HEK293 (cell line): ENCODE measurements around the gene TP63.

Experiments
- GLI2 ChIP-seq: fragments of 450-650 bp; formaldehyde crosslinking; IDR thresholded peaks from 2 replicates; pipeline ENCODE4; 2017; ENCODE audit warnings: missing biosample characterization, missing genetic modification characterization, low read depth, borderline replicate concordance
- MYNN ChIP-seq: fragments of 450-650 bp; formaldehyde crosslinking; IDR thresholded peaks from 2 replicates; pipeline ENCODE4 v1.5.1; 2016; ENCODE audit warnings: missing biosample characterization, missing genetic modification characterization, borderline replicate concordance
- ZNF138 ChIP-seq: fragments of 450-650 bp; formaldehyde crosslinking; IDR thresholded peaks from 2 replicates; pipeline ENCODE4 v1.5.1; 2016; ENCODE audit warnings: missing biosample characterization, missing genetic modification characterization, borderline replicate concordance
- ZNF174 ChIP-seq: fragments of 450-650 bp; formaldehyde crosslinking; IDR thresholded peaks from 2 replicates; pipeline ENCODE4 v1.5.0; 2017; ENCODE audit warnings: missing biosample characterization, mild to moderate bottlenecking, missing genetic modification characterization
- ZNF274 ChIP-seq, 2 experiments: fragments of 200-500 bp in 1 of 2; fragments of 450-650 bp in 1 of 2; sonication (Bioruptor generic) in 1 of 2; formaldehyde crosslinking in 1 of 2; IDR thresholded peaks; 2 replicates each; pipeline versions ENCODE4 v1.5.1 to v1.6.1; 2014 to 2016; ENCODE audit warnings: borderline replicate concordance in 1 of 2, inconsistent platforms in 1 of 2, low read length in 1 of 2, missing biosample characterization in 1 of 2, missing genetic modification characterization in 1 of 2
- ZNF544 ChIP-seq: fragments of 450-650 bp; formaldehyde crosslinking; IDR thresholded peaks from 2 replicates; pipeline ENCODE4 v1.5.0; 2017; ENCODE audit warnings: missing biosample characterization, missing genetic modification characterization
- TF ChIP-seq, protein P1 (sequence below): fragments of 450-650 bp; formaldehyde crosslinking; IDR thresholded peaks from 2 replicates; pipeline ENCODE4 v1.5.1; 2016; ENCODE audit warnings: missing biosample characterization, missing genetic modification characterization
- TF ChIP-seq, protein P2 (sequence below): fragments of 450-650 bp; formaldehyde crosslinking; IDR thresholded peaks from 2 replicates; pipeline ENCODE4 v1.5.1; 2016; ENCODE audit warnings: missing biosample characterization, missing genetic modification characterization

DNA sequence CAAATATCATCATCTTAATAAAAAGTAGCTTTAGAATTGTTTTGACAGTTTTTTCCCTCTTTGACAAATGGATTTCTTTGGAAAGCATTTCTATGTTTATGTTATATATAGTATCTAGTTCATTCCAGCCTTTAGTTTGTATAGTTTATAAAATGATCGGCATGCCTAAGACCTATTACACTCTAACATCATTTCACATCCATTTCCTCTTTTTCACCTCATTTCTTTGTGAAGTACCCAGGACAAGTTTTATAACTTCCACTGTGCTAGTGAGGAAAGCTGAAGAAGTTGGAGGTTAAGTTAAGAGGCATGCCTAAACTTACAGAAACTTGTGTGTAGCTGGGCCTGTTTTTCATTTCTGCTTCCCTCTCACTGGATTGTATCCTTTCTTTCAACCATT, 178.4 kb downstream of the TP63 start:
- TF ChIP-seq ZNF138 (tag by site-specific recombination) (no peak), MYNN (tag by site-specific recombination) (no peak), ZNF174 (no peak), GLI2 (no peak), ZNF274 (IDR thresholded peaks at IDR 0.05; ENCODE audit: low read length) (no peak), ZNF274 (tag by site-specific recombination; IDR thresholded peaks at IDR 0.05; ENCODE audit: borderline replicate concordance) (no peak), ZNF544 (no peak)
- TF ChIP-seq, protein P1, sequence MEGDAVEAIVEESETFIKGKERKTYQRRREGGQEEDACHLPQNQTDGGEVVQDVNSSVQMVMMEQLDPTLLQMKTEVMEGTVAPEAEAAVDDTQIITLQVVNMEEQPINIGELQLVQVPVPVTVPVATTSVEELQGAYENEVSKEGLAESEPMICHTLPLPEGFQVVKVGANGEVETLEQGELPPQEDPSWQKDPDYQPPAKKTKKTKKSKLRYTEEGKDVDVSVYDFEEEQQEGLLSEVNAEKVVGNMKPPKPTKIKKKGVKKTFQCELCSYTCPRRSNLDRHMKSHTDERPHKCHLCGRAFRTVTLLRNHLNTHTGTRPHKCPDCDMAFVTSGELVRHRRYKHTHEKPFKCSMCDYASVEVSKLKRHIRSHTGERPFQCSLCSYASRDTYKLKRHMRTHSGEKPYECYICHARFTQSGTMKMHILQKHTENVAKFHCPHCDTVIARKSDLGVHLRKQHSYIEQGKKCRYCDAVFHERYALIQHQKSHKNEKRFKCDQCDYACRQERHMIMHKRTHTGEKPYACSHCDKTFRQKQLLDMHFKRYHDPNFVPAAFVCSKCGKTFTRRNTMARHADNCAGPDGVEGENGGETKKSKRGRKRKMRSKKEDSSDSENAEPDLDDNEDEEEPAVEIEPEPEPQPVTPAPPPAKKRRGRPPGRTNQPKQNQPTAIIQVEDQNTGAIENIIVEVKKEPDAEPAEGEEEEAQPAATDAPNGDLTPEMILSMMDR: no peak
- TF ChIP-seq, protein P2, sequence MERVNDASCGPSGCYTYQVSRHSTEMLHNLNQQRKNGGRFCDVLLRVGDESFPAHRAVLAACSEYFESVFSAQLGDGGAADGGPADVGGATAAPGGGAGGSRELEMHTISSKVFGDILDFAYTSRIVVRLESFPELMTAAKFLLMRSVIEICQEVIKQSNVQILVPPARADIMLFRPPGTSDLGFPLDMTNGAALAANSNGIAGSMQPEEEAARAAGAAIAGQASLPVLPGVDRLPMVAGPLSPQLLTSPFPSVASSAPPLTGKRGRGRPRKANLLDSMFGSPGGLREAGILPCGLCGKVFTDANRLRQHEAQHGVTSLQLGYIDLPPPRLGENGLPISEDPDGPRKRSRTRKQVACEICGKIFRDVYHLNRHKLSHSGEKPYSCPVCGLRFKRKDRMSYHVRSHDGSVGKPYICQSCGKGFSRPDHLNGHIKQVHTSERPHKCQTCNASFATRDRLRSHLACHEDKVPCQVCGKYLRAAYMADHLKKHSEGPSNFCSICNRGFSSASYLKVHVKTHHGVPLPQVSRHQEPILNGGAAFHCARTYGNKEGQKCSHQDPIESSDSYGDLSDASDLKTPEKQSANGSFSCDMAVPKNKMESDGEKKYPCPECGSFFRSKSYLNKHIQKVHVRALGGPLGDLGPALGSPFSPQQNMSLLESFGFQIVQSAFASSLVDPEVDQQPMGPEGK (tag by site-specific recombination): no peak
